DND-41 (cell line): ENCODE results near the gene LAMP5.

Experiments
- ATAC-seq: fragments of 200-7000 bp; cut with Tn5 transposase; 3 replicates; pipeline ENCODE4 v1.9.1; 2021; ENCODE audit warnings: low read depth; ENCODE audit not compliant: insufficient read depth
- DNase-seq: peaks from one replicate; pipeline ENCODE4 v3.0.0-alpha.2; 2020
- H2AFZ ChIP-seq: 2 replicates; pipeline ENCODE4 v1.6.0; 2012; ENCODE audit warnings: low read depth, low read length
- H3K27ac ChIP-seq: 2 replicates; pipeline ENCODE4 v1.5.1; 2012; ENCODE audit warnings: low read length, inconsistent platforms
- H3K27me3 ChIP-seq: fragments of 200-600 bp; sonication (generic); 2 replicates; pipeline ENCODE4 v1.6.0; 2012; ENCODE audit warnings: low read length, mild to moderate bottlenecking, inconsistent platforms; ENCODE audit not compliant: insufficient read depth, poor library complexity
- H3K36me3 ChIP-seq: 2 replicates; pipeline ENCODE4 v1.5.1; 2012; ENCODE audit warnings: low read length, inconsistent platforms; ENCODE audit not compliant: insufficient read depth
- H3K4me1 ChIP-seq: 2 replicates; pipeline ENCODE4 v1.5.1; 2012; ENCODE audit warnings: mild to moderate bottlenecking, low read length; ENCODE audit not compliant: insufficient read depth
- H3K4me2 ChIP-seq: 2 replicates; pipeline ENCODE4 v1.6.0; 2012; ENCODE audit warnings: mild to moderate bottlenecking, moderate library complexity, low read length, inconsistent platforms; ENCODE audit not compliant: insufficient read depth
- H3K4me3 ChIP-seq, 2 experiments: fragments of 200-600 bp in 1 of 2; shearing (Covaris generic) in 1 of 2; 2 replicates each; pipeline ENCODE4 v1.5.1; 2012 to 2016; ENCODE audit warnings: inconsistent platforms in 2 of 2, low read length in 2 of 2, mild to moderate bottlenecking in 2 of 2, low read depth in 1 of 2, moderate library complexity in 1 of 2
- H3K79me2 ChIP-seq: 2 replicates; pipeline ENCODE4 v1.6.0; 2012; ENCODE audit warnings: low read length, inconsistent platforms; ENCODE audit not compliant: insufficient read depth
- H3K9ac ChIP-seq: 2 replicates; pipeline ENCODE4 v1.6.0; 2012; ENCODE audit warnings: low read depth, mild to moderate bottlenecking, inconsistent platforms, low read length, moderate library complexity
- H3K9me3 ChIP-seq: 2 replicates; pipeline ENCODE4 v1.5.1; 2012; ENCODE audit warnings: low read length, moderate library complexity, mild to moderate bottlenecking, inconsistent platforms; ENCODE audit not compliant: insufficient read depth, severe bottlenecking
- H4K20me1 ChIP-seq: 2 replicates; pipeline ENCODE4 v1.6.0; 2012; ENCODE audit warnings: low read length; ENCODE audit not compliant: insufficient read depth
- EZH2 ChIP-seq: IDR thresholded peaks from 3 replicates; pipeline ENCODE4 v1.6.1; 2012; ENCODE audit warnings: borderline replicate concordance, low read depth, mild to moderate bottlenecking, moderate library complexity, low read length, inconsistent platforms; ENCODE audit not compliant: severe bottlenecking
- TF ChIP-seq, protein P1 (sequence below): IDR thresholded peaks from 2 replicates; pipeline ENCODE4 v1.5.1; 2012; ENCODE audit warnings: borderline replicate concordance, low read length, moderate library complexity, mild to moderate bottlenecking; ENCODE audit not compliant: poor library complexity, severe bottlenecking; ENCODE audit errors: extremely low read depth

LAMP5 gene

DNA sequence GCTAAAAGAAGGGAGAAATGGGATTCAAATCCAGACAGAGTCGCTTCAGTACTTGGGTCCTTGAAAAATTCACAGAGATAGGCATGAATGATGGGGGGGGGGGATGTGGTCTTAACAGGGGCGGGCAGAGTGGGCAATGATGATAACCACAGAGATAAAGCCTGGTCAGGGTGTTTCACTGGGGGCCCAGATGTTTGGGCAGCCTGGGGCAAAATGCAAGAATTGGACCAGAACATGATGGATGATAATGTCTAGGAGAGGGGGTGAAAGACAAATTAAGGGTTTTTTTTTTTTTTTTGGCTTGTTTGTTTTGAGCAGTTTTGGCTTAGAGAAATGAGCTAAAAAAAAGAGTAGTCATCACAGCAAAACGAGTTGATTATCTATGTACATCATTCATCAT is 57.4 kb downstream of the LAMP5 start:
- TF ChIP-seq, protein P1, sequence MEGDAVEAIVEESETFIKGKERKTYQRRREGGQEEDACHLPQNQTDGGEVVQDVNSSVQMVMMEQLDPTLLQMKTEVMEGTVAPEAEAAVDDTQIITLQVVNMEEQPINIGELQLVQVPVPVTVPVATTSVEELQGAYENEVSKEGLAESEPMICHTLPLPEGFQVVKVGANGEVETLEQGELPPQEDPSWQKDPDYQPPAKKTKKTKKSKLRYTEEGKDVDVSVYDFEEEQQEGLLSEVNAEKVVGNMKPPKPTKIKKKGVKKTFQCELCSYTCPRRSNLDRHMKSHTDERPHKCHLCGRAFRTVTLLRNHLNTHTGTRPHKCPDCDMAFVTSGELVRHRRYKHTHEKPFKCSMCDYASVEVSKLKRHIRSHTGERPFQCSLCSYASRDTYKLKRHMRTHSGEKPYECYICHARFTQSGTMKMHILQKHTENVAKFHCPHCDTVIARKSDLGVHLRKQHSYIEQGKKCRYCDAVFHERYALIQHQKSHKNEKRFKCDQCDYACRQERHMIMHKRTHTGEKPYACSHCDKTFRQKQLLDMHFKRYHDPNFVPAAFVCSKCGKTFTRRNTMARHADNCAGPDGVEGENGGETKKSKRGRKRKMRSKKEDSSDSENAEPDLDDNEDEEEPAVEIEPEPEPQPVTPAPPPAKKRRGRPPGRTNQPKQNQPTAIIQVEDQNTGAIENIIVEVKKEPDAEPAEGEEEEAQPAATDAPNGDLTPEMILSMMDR, result no peak
- TF ChIP-seq EZH2, result no peak
- no peaks in the 10 kb centered on the region for H4K20me1 ChIP-seq
- ATAC-seq, result no peak
- no peak overlapping the region for H3K9ac ChIP-seq
- DNase-seq, result no peak
- no peak overlapping the region for H3K27ac ChIP-seq
- no peaks in the 10 kb centered on the region for H3K79me2 ChIP-seq
- no peak overlapping the region for H3K4me3 ChIP-seq
- H2AFZ ChIP-seq, result no peak overlapping the region
- H3K4me2 ChIP-seq, result no peak overlapping the region
- no peaks in the 10 kb centered on the region for H3K36me3 ChIP-seq
- no peaks in the 10 kb centered on the region for H3K9me3 ChIP-seq
- H3K4me1 ChIP-seq, result no peaks in the 10 kb centered on the region
- peaks cover 6% of the 10 kb centered on the region for H3K27me3 ChIP-seq

DNA sequence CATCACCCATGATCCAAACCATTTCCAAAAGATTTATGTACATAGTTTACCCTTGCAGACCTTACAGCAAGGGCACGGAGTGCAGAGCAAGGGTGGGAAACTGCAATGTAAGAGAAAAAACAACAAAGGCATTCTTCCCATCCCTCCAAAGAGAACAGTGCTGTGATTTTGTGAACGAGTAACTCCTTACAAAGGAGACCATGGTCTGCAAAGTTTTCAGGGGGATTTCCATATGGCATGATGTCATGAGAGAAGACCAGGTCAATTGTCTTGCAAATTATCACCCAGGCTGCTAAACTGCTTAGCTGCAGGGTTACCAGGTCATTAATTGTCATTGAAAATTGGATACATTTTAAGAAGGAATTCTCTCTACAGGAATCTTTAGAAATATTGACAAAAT is 58.3 kb downstream of the LAMP5 start:
- H3K27me3 ChIP-seq, result peaks cover 6% of the 10 kb centered on the region
- H3K4me2 ChIP-seq, result no peak overlapping the region
- H2AFZ ChIP-seq, result no peak overlapping the region
- ATAC-seq, result no peak
- H3K36me3 ChIP-seq, result no peaks in the 10 kb centered on the region
- H4K20me1 ChIP-seq, result no peaks in the 10 kb centered on the region
- H3K27ac ChIP-seq, result no peak overlapping the region
- no peaks in the 10 kb centered on the region for H3K9me3 ChIP-seq
- TF ChIP-seq, protein P1, result no peak
- TF ChIP-seq EZH2, result no peak
- H3K9ac ChIP-seq, result no peak overlapping the region
- no peaks in the 10 kb centered on the region for H3K79me2 ChIP-seq
- H3K4me1 ChIP-seq, result no peaks in the 10 kb centered on the region
- no peak for DNase-seq
- H3K4me3 ChIP-seq, result no peak overlapping the region

DNA sequence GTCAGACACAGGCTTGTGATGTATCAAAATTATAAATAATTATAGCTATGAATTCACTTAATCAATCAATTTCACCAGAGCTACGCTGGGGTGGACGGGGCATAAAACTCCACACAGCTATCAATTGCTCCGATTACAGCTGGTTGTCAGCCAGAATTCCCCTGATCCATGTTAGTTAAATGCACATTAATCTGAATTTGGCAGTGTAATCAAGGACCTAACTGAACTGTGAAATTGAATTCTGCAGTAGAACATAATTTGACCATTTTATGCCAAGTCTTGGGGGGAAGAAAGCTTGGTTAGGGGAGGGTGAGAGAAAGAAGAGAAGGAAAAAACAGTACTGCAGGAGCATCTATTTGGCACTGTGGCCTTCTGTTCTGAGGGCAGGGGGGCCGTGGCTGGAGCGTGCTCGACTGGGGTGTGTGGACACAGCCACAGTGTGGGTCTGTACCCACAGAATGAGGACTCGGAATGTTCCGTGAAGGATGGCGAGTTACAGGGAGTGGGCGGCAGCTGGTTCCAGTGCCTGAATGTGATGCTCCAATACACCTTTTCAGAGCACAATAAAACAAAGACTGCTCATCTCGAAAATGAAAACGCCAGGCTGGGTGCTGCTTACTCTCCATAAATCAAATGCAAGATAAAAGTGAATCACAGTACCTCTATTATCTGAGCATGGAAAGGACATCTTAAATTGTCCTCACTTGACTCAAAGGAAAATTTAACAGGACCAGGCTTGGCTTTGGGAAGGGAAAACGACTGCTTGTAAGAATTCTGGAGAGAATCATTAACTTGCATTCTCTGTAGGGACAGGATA is 59.2 kb downstream of the LAMP5 start:
- H3K9ac ChIP-seq, result no peak overlapping the region
- no peak for ATAC-seq

More for the DNA sequence above, 59.2 kb downstream of the LAMP5 start:
- TF ChIP-seq, protein P1, result no peak
- no peak for TF ChIP-seq EZH2
- Histone ChIP-seq H3K36me3 (no peaks in the 10 kb centered on the region), H3K9me3 (no peaks in the 10 kb centered on the region), H2AFZ (no peak overlapping the region), H3K79me2 (no peaks in the 10 kb centered on the region), H3K4me2 (no peak overlapping the region), H3K27ac (no peak overlapping the region), H3K27me3 (peaks cover 6% of the 10 kb centered on the region), H3K4me1 (no peaks in the 10 kb centered on the region), H4K20me1 (no peaks in the 10 kb centered on the region), H3K4me3 (no peak overlapping the region)
- DNase-seq, result no peak
